HEK293 (cell line): Measurements from ENCODE around the gene SGMS1.
"Not testable (repeated sequence)": the region's sequence is repeated elsewhere in the genome, so short reads cannot be mapped to it uniquely, and the experiment has no call there.

ENCODE experiments used
- CTCF ChIA-PET: fragments of 350-600 bp; formaldehyde crosslinking; extraction: SDS; loops from one replicate; lab custom pipeline; 2021; ENCODE audit warnings: antibody characterized with exemption; lab: Yijun Ruan, JAX
- POLR2A ChIA-PET: fragments of 300-600 bp; formaldehyde crosslinking; extraction: SDS; loops from one replicate; lab custom pipeline; 2020; ENCODE audit warnings: antibody characterized with exemption, inconsistent platforms; lab: Yijun Ruan, JAX
- H3K27ac ChIP-seq: fragments of 200-500 bp; sonication (Bioruptor generic); 2 replicates; pipeline ENCODE4 v1.5.1; 2014; ENCODE audit warnings: low read depth, low read length, control low read depth, inconsistent platforms; ENCODE audit errors: extremely low read depth
- H3K36me3 ChIP-seq, 2 experiments: fragments of 200-500 bp in 1 of 2; sonication (Bioruptor generic) in 1 of 2; 1 replicate in 1 of 2; 2 replicates in 1 of 2; pipeline ENCODE4 v1.5.1; 2014 to 2017; ENCODE audit warnings: inconsistent platforms in 2 of 2, low read length in 2 of 2; ENCODE audit not compliant: control insufficient read depth in 2 of 2, insufficient read depth in 1 of 2
- H3K4me1 ChIP-seq: fragments of 200-500 bp; sonication (Bioruptor generic); 2 replicates; pipeline ENCODE4 v1.5.1; 2014; ENCODE audit warnings: mild to moderate bottlenecking, low read length, inconsistent platforms; ENCODE audit not compliant: control insufficient read depth, insufficient read depth
- H3K4me3 ChIP-seq: 2 replicates; pipeline ENCODE4 v1.5.1; 2011; ENCODE audit warnings: low read depth, mild to moderate bottlenecking, control low read depth, low read length, moderate library complexity
- H3K9me3 ChIP-seq: fragments of 200-500 bp; sonication (Bioruptor generic); 2 replicates; pipeline ENCODE4 v1.5.1; 2014; ENCODE audit warnings: low read depth, low read length, inconsistent platforms; ENCODE audit not compliant: control insufficient read depth, insufficient read depth
- PRDM1 ChIP-seq: fragments of 450-650 bp; formaldehyde crosslinking; IDR thresholded peaks from 2 replicates; pipeline ENCODE4; 2016; ENCODE audit warnings: missing biosample characterization, missing genetic modification characterization
- PRDM2 ChIP-seq: fragments of 450-650 bp; formaldehyde crosslinking; IDR thresholded peaks from 2 replicates; pipeline ENCODE4 v1.5.1; 2016; ENCODE audit warnings: missing biosample characterization, missing genetic modification characterization, borderline replicate concordance
- ZBTB48 ChIP-seq: fragments of 450-650 bp; formaldehyde crosslinking; IDR thresholded peaks from 2 replicates; pipeline ENCODE4 v1.5.1; 2016; ENCODE audit warnings: missing biosample characterization, missing genetic modification characterization
- ZNF18 ChIP-seq: fragments of 450-650 bp; formaldehyde crosslinking; IDR thresholded peaks from 2 replicates; pipeline ENCODE4 v1.5.1; 2016; ENCODE audit warnings: missing biosample characterization, missing genetic modification characterization

Gene SGMS1

GRCh38 chr10:50360077-50360850 lies 263.5 kb downstream of the SGMS1 start:
- H3K4me3 ChIP-seq = no peak overlapping the region
- no peaks in the 10 kb centered on the region for H3K4me1 ChIP-seq
- H3K27ac ChIP-seq = no peak overlapping the region
- CTCF ChIA-PET = interaction anchor here (0.6 to 1.9 kb wide), 6 partner anchors 8 to 253 kb away, joined by 3 to 8 read pairs (median 4); no protein-coding TSS in a partner anchor
- POLR2A ChIA-PET = no interaction called here
- no peaks in the 10 kb centered on the region for H3K36me3 ChIP-seq
- 0 out of 2 replicates have a peak, but pooled peaks have one; percentile 17 for TF ChIP-seq PRDM1 (tag by site-specific recombination)
- no peak for TF ChIP-seq PRDM2 (tag by site-specific recombination)
- no peaks in the 10 kb centered on the region for H3K9me3 ChIP-seq

GRCh38 chr10:50358925-50359687 lies 264.6 kb downstream of the SGMS1 start:
- Histone ChIP-seq H3K4me3 (no peak overlapping the region), H3K27ac (no peak overlapping the region), H3K36me3 (no peaks in the 10 kb centered on the region), H3K9me3 (no peaks in the 10 kb centered on the region), H3K4me1 (no peaks in the 10 kb centered on the region)
- ChIA-PET CTCF (interaction anchor here (0.6 to 1.5 kb wide), 3 partner anchors 9 to 246 kb away, joined by 3 to 8 read pairs (median 4); no protein-coding TSS in a partner anchor), POLR2A (no interaction called here)
- no peak for TF ChIP-seq ZBTB48 (tag by site-specific recombination)

- TF ChIP-seq ZNF18 (tag by site-specific recombination) = no peak
- Histone ChIP-seq H3K4me1 (no peaks in the 10 kb centered on the region), H3K27ac (no peak overlapping the region), H3K4me3 (no peak overlapping the region), H3K9me3 (no peaks in the 10 kb centered on the region), H3K36me3 (no peaks in the 10 kb centered on the region)
- POLR2A ChIA-PET = no interaction called here
- CTCF ChIA-PET = interaction anchor here (3.1 kb wide), 1 partner anchor 9 kb away, joined by 12 read pairs; no protein-coding TSS in a partner anchor
These were observed 265.3 kb downstream of the SGMS1 start for GRCh38 chr10:50358411-50358810.

- H3K9me3 ChIP-seq, H3K27ac ChIP-seq, POLR2A ChIA-PET, H3K4me3 ChIP-seq, H3K4me1 ChIP-seq, H3K36me3 ChIP-seq: not testable (repeated sequence)
- CTCF ChIA-PET = interaction anchor here (3.1 kb wide), 1 partner anchor 11 kb away, joined by 12 read pairs; no protein-coding TSS in a partner anchor
These were observed 267.3 kb downstream of the SGMS1 start for GRCh38 chr10:50356481-50356832.

- H3K4me3 ChIP-seq, H3K4me1 ChIP-seq, POLR2A ChIA-PET, H3K36me3 ChIP-seq, H3K27ac ChIP-seq, H3K9me3 ChIP-seq: not testable (repeated sequence)
- CTCF ChIA-PET = interaction anchor here (3.1 kb wide), 1 partner anchor 12 kb away, joined by 12 read pairs; no protein-coding TSS in a partner anchor
These were observed 267.9 kb downstream of the SGMS1 start for GRCh38 chr10:50355693-50356480.
